Activated CD4-positive, alpha-beta T cell treated with anti-CD3 and anti-CD28 coated beads for 4 hours (primary cell): ENCODE measurements around the gene MISP3.
A peak's percentile ranks its signal among the peaks of the same experiment; 100 is the strongest.

Experiments used
- DNase-seq, 2 donors: peaks; one replicate each; pipeline ENCODE4 v3.0.0-alpha.2; 2020

Gene MISP3

GRCh38 chr19:14106840-14107239, 34.3 kb downstream of the MISP3 start:
- no peak for DNase-seq

GRCh38 chr19:14107581-14108461, 35.2 kb downstream of the MISP3 start:
- no peak for DNase-seq

GRCh38 chr19:14110650-14111049, 38.1 kb downstream of the MISP3 start:
- no peak for DNase-seq

GRCh38 chr19:14111486-14111885, 38.9 kb downstream of the MISP3 start:
- DNase-seq, result no peak

- no peak for DNase-seq
Observed at GRCh38 chr19:14112051-14112808, 39.6 kb downstream of the MISP3 start.

GRCh38 chr19:14112809-14113385, 40.3 kb downstream of the MISP3 start:
- no peak for DNase-seq

- peak; percentile 35 for DNase-seq
Observed at GRCh38 chr19:14113762-14114414, 41.3 kb downstream of the MISP3 start.

GRCh38 chr19:14114439-14114838, 41.9 kb downstream of the MISP3 start:
- no peak for DNase-seq

GRCh38 chr19:14114854-14115253, 42.3 kb downstream of the MISP3 start:
- DNase-seq, result peak; percentile 48 to 58

GRCh38 chr19:14115756-14116155, 43.2 kb downstream of the MISP3 start:
- DNase-seq, result no peak

- no peak for DNase-seq
Observed at GRCh38 chr19:14116525-14116917, 43.9 kb downstream of the MISP3 start.

GRCh38 chr19:14116918-14117578, 44.5 kb downstream of the MISP3 start:
- no peak for DNase-seq

- peak; percentile 95 to 98 for DNase-seq
Observed at GRCh38 chr19:14117668-14118164, 45.1 kb downstream of the MISP3 start, which contains the start of gene PRKACA. Gene PRKACA (minus strand): TSS chr19:14117762. CDS start chr19:14117547, 215 bp downstream.

- DNase-seq, result peak; percentile 24 to 41
Observed at GRCh38 chr19:14118165-14119051, 45.8 kb downstream of the MISP3 start.

GRCh38 chr19:14119146-14119545, 46.6 kb downstream of the MISP3 start:
- no peak for DNase-seq

- no peak for DNase-seq
Observed at GRCh38 chr19:14119644-14120496, 47.3 kb downstream of the MISP3 start.

- no peak for DNase-seq
Observed at GRCh38 chr19:14120497-14120780, 47.9 kb downstream of the MISP3 start.

- no peak for DNase-seq
Observed at GRCh38 chr19:14122924-14123323, 50.3 kb downstream of the MISP3 start.
